ENCODE measurements around the gene MLLT1. TPM values are rescaled to one million over a fixed set of nuclear protein-coding genes. Genes with fewer than 3 reads are reported as not detected.
"Not testable (repeated sequence)": the region's sequence is repeated elsewhere in the genome, so short reads cannot be mapped to it uniquely, and the experiment has no call there.

Gene MLLT1
- total RNA-seq, 1 experiment from 2014 or later = 55.0 TPM

- BruUV-seq (replicated peaks) = no TSS peak
- POLR2A ChIA-PET = no interaction called here
These were observed 39.6 kb upstream of the MLLT1 start for GRCh38 chr19:6319376-6319775.

GRCh38 chr19:6318772-6319171, 39.0 kb upstream of the MLLT1 start:
- no peaks in the 10 kb centered on the region for H4K20me1 ChIP-seq (ENCODE audit: insufficient read depth)
- ChIA-PET CTCF (interaction anchor here (1.4 kb wide), 1 partner anchor 271 kb away, joined by 4 read pairs; no protein-coding TSS in a partner anchor), POLR2A (no interaction called here), RAD21 (ENCODE audit: low non-redundant PET in 1 of 2, low total read pairs in 2 of 2, uncharacterized antibody in 2 of 2, unreplicated experiment in 2 of 2) (no interaction called here)
- no peak overlapping the region for H3K9ac ChIP-seq (ENCODE audit: low read length)
- BruUV-seq (replicated peaks) = no TSS peak
- intact Hi-C loops (cut with micrococcal nuclease) = no loop called here
- no peak overlapping the region for H3K27ac ChIP-seq (ENCODE audit: low read depth, low read length)
- H3K4me1 ChIP-seq (ENCODE audit: control insufficient read depth in 1 of 2, insufficient read depth in 2 of 2, low read length in 2 of 2) = no peaks in the 10 kb centered on the region
- DNase-seq (ENCODE audit: low read depth, low spot score) = no peak
- no peaks in the 10 kb centered on the region for H3K79me2 ChIP-seq (ENCODE audit: insufficient read depth, low read length)
- H3K4me2 ChIP-seq (ENCODE audit: low read length) = no peak overlapping the region
- no peak overlapping the region for H2AFZ ChIP-seq (ENCODE audit: low read depth, low read length, poor library complexity, severe bottlenecking)
- TF ChIP-seq TCF7L2 (IDR thresholded peaks at IDR 0.05; ENCODE audit: borderline replicate concordance, extremely low read depth, insufficient read depth, insufficient read length) (no peak), YY1 (IDR thresholded peaks at IDR 0.05; ENCODE audit: extremely low read depth, insufficient replicate concordance, low read depth, low read length) (no peak), REST (IDR thresholded peaks at IDR 0.05; ENCODE audit: low read depth) (no peak), ELF1 (IDR thresholded peaks at IDR 0.05; ENCODE audit: borderline replicate concordance, low read depth) (no peak)
- no peak for ATAC-seq
- H3K9me3 ChIP-seq (ENCODE audit: control insufficient read depth in 1 of 2, insufficient read depth in 1 of 2, low read depth in 1 of 2, low read length in 2 of 2) = no peaks in the 10 kb centered on the region
- H3K9me2 ChIP-seq (ENCODE audit: insufficient read depth) = no peaks in the 10 kb centered on the region
- no peak overlapping the region for H3K4me3 ChIP-seq (replicated peaks in 1 of 2; ENCODE audit: low read depth in 1 of 2, low read length in 2 of 2)
- H3K27me3 ChIP-seq (ENCODE audit: insufficient read depth, low read length) = peaks cover 14% of the 10 kb centered on the region; the same call in 1 of the 2 replicates
- no peaks in the 10 kb centered on the region for H3K36me3 ChIP-seq (ENCODE audit: control insufficient read depth in 1 of 2, insufficient read depth in 2 of 2, low read length in 2 of 2)

More at GRCh38 chr19:6319376-6319775, 39.6 kb upstream of the MLLT1 start:
- ChIA-PET RAD21 (ENCODE audit: low non-redundant PET in 1 of 2, low total read pairs in 2 of 2, uncharacterized antibody in 2 of 2, unreplicated experiment in 2 of 2) (no interaction called here), CTCF (interaction anchor here (1.4 kb wide), 1 partner anchor 271 kb away, joined by 4 read pairs; no protein-coding TSS in a partner anchor)
- ATAC-seq = no peak
- Histone ChIP-seq H3K27me3 (ENCODE audit: insufficient read depth, low read length) (peaks cover 14% of the 10 kb centered on the region; the same call in 1 of the 2 replicates), H3K4me1 (ENCODE audit: control insufficient read depth in 1 of 2, insufficient read depth in 2 of 2, low read length in 2 of 2) (no peaks in the 10 kb centered on the region), H3K9me3 (ENCODE audit: control insufficient read depth in 1 of 2, insufficient read depth in 1 of 2, low read depth in 1 of 2, low read length in 2 of 2) (no peaks in the 10 kb centered on the region), H4K20me1 (ENCODE audit: insufficient read depth) (no peaks in the 10 kb centered on the region), H3K79me2 (ENCODE audit: insufficient read depth, low read length) (no peaks in the 10 kb centered on the region), H3K4me2 (ENCODE audit: low read length) (no peak overlapping the region), H3K9me2 (ENCODE audit: insufficient read depth) (no peaks in the 10 kb centered on the region), H2AFZ (ENCODE audit: low read depth, low read length, poor library complexity, severe bottlenecking) (no peak overlapping the region), H3K27ac (ENCODE audit: low read depth, low read length) (no peak overlapping the region), H3K4me3 (replicated peaks in 1 of 2; ENCODE audit: low read depth in 1 of 2, low read length in 2 of 2) (no peak overlapping the region), H3K36me3 (ENCODE audit: control insufficient read depth in 1 of 2, insufficient read depth in 2 of 2, low read length in 2 of 2) (no peaks in the 10 kb centered on the region), H3K9ac (ENCODE audit: low read length) (no peak overlapping the region)
- DNase-seq (ENCODE audit: low read depth, low spot score) = no peak
- TF ChIP-seq SRF (IDR thresholded peaks at IDR 0.05; ENCODE audit: low read depth) (no peak), MAX (IDR thresholded peaks at IDR 0.05) (no peak)
- intact Hi-C loops (cut with micrococcal nuclease) = no loop called here

GRCh38 chr19:6315646-6316045, 35.9 kb upstream of the MLLT1 start:
- ATAC-seq; H3K36me3 ChIP-seq (ENCODE audit: control insufficient read depth in 1 of 2, insufficient read depth in 2 of 2, low read length in 2 of 2); H4K20me1 ChIP-seq (ENCODE audit: insufficient read depth); DNase-seq (ENCODE audit: low read depth, low spot score); RAD21 ChIA-PET (ENCODE audit: low non-redundant PET in 1 of 2, low total read pairs in 2 of 2, uncharacterized antibody in 2 of 2, unreplicated experiment in 2 of 2); POLR2A ChIA-PET; CTCF ChIA-PET; H3K9ac ChIP-seq (ENCODE audit: low read length); H2AFZ ChIP-seq (ENCODE audit: low read depth, low read length, poor library complexity, severe bottlenecking); H3K4me1 ChIP-seq (ENCODE audit: control insufficient read depth in 1 of 2, insufficient read depth in 2 of 2, low read length in 2 of 2); H3K9me2 ChIP-seq (ENCODE audit: insufficient read depth); intact Hi-C loops (cut with micrococcal nuclease); H3K9me3 ChIP-seq (ENCODE audit: control insufficient read depth in 1 of 2, insufficient read depth in 1 of 2, low read depth in 1 of 2, low read length in 2 of 2); H3K27ac ChIP-seq (ENCODE audit: low read depth, low read length); H3K4me2 ChIP-seq (ENCODE audit: low read length); H3K4me3 ChIP-seq (replicated peaks in 1 of 2; ENCODE audit: low read depth in 1 of 2, low read length in 2 of 2); H3K27me3 ChIP-seq (ENCODE audit: insufficient read depth, low read length); BruUV-seq (replicated peaks); H3K79me2 ChIP-seq (ENCODE audit: insufficient read depth, low read length): not testable (repeated sequence)
